ENCODE measurements around the gene SH2D1B.
"Not testable (repeated sequence)": the region's sequence is repeated elsewhere in the genome, so short reads cannot be mapped to it uniquely, and the experiment has no call there.

SH2D1B gene

DNA sequence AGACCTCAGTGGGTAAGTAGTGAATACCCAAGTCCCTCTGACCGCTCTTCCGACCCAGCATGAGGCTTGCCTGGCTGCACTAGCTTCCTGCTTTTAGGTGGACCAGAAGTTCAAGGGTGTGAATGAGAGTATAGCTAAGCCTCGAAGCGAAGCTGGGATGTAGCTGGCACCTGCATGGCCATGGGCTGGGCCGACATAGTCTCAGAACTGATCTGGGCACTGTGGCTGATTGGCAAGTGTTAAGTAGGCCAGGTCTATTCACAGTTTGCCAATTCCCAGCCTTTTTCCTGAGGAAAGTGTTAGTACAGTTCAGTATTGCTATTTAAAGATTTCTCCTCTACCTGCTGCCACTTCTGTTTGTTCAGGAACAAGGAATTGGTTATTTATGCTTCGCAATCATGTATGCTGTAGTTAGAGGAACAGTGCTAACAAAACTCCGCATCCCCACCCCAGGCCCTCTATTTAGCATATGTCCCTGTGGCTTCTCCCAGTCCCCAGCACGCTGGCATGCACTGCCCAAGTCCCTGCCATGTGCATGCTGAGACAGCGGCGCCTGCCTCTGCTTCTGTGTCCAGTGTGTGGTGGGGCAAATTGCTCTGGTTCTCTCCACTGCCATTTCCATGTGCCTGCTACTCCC, 51.6 kb downstream of the SH2D1B start:
- no peak for FAIRE-seq

DNA sequence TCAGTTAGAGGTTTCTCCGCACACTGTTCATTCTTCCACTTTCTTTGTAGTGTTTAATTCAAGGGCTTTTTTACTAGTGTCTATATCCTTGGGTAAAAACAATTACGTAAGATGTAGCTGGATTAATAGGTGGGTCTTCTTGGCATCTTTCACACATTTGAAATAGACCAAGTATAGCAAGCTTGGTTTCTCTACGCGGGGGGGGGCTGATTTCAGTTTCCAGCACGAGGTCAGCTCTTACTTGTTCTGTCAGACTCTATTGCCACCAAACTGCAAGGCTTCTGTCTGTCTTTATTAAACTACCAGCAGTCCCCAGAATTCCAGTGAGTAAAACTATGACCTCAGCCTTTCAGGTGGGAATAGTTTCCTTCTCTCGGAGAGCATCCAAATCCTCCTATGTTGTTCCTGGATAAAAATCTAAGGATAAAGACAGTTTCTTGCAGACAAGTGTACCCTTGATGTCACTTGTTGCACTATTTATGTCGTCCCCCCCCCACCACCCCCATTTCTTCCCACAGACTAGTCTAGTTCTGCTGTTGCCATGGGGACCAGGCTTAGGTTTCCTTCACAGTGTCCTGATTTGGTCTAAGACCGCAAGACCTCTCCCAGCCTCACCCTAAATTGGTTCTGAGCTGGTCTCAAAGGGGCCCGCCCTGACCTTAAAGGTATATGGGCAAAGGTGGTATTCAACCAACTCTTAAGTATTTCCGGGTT, 52.3 kb downstream of the SH2D1B start:
- no peak for FAIRE-seq

DNA sequence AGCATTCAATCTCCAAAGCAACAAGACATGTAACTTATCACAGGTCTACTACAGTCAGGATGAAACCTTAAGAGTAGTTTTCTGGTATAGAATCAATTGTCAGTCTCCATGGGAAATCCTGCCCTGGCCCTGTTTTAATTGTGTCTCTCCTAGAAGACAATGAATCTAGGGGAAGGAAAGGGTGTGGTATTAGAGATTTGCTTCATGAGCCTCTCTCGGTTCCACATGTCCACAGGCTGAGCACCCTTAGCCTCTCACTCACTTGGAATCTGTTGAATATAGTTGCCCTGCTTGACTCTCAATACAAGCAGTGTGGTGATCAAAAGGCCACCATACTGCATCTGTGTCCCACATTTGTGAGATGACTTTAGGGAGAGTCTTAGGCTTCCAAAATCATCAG, 53.0 kb downstream of the SH2D1B start:
- FAIRE-seq = no peak

DNA sequence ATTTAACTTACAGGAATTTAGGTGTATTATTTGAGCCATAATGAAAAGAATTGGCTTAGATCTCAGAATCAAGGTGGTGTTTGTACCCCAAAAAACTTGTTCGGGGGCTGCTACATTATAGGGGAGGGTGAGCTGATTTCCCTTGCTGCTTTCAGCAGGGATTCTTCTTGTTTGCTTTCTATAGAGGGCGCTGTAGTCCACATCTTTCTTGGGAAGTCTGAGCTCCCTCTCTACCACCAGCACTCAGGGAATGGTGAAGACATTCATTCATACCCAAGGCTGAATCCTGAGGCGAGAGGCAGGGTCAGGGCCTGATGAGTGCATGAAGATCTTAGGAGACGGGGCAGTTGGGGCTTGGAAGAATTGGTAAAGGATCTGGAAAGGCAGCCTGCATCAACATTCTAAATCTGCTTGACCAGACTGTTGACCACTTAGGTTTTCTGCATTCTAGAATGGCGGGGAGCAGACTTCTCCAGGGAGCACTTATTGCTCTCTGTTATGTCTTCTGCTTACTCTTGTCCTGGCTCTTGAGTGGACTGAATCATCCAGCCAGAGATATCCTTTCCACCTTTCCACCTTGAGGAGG, 54.2 kb downstream of the SH2D1B start:
- FAIRE-seq = no peak

DNA sequence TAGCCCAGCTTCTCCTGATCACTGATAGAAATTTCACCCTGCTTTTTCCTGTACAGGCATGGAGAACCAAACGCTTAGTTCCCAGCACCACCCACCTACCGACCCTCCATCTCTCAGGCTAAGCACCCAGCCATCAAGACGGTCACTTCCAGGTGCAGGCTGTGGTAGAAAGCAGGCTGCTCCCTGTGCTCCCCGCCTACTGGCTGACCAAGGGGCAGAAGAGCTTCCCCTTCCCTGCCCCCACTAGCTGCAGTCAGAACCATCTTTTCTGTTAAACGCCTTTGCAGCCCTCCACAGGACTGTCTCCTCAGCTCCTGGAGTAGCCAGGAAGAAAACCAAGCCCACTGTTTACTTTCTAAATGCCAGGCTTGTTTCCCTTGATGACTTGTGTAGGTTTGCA, 58.2 kb downstream of the SH2D1B start:
- no peak for FAIRE-seq

DNA sequence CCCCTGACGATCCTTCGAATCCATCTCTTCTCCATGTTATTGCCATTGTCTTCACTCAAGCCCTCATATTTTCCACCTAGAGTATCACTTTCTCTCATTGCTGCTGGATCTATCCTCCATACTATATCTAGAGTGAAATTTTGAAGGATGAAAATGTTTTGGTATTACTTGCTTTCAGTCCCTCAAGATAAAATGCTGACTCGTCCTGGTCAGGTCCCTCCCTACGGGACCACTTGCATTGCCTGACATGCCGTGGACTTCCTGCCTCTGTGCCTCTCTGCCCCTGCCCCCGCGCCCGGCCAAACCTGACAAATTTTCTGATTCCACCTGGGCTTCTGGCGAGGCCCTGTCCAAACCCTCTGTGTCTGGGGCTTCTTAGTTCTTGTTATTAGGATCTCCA, 58.9 kb downstream of the SH2D1B start:
- no peak for FAIRE-seq

DNA sequence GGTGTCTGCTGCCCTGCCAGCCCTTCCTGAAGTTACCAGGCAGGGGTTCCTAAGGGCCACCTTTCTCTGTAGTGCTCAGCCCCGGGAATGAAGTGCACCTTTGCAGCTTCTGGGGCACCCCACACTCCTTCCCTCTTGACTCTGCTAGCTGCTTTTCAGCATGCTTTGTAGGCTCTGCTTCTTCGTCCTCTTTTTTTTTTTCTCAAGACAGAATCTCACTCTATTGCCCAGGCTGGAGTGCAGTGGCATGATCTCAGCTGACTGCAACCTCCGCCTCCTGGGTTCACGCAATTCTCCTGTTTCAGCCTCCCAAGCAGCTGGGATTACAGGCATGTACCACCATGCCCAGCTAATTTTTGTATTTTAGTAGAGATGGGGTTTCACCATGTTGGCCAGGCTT, 60.1 kb downstream of the SH2D1B start:
- not testable (repeated sequence) for FAIRE-seq

DNA sequence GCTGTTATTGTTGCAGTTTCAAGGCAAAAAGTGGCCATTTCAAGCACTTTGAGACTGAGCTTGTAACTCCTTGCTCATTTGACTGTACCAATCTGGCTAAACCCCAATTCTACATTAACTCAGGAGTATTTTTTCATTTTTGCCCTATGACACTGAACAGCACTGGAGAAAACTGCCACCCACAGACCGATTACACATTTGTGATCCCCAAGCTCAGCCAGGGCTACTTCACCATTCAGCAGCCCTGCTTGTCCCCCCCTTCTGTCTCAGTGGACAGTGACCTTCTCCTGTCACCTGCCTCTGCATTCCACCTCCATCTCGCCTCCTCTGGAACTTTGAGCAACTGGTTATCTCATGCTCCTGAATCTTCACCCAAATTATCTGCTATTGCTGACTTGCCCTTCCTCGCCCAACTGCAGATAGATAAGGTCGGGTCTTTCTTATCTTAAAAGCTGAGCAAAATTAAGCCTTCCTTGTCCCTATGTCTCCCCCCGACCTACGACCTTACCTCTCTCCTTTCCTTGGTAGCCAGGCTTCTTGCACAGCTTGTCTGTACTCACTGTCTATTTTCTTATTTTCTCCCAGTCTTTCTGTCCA, 60.6 kb downstream of the SH2D1B start:
- no peak for FAIRE-seq

DNA sequence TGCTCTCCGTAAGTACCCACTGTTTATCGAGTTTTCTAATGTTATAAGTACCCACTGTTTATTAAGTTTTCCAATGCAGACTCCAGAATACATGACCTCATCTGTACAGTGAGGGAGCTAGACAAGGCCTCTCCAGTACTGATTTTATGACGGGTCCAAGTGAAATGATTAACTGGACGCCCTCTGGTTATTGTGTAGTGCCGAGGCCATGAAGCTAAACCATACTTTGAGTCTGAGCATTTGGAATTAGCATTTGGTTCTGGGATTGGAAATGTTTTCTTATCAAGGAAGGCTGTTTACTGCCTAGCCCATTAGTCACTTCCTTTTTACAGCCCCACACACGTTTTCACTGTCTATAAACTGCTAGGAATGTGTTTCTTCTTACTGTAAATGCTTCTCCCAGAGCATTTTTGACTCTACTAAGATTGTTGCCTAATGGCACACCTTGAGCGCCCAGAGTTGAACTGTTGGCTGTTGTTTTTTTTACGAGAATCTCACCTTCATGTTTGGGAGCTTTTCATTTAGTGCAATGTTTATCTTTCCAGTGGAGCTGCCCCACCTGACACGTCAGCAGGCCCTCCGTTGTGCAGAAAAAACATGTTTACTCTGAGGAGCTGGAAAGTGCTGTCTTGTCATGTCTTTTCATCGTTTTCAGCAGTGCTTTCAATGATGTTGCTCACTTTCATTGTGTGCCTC, 62.2 kb downstream of the SH2D1B start:
- no peak for FAIRE-seq

DNA sequence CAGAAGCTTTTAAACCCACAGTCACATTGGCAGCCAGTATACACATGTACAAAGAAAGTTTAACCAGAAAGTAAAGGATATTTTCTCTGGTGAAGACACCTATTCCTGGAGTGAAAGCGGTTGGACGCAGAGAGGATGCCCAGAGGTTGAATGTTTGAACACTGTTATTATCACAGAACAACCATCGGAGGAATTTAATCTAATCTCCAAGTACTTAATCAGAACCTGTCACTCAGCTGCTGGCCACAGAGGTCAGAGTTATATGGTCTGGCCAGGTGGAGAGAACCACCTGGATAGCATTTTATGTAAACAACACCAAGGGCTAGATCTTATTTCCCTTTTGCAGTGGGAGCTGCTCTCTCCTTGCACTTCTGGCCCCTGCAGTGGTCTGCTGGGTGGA, 64.7 kb downstream of the SH2D1B start:
- no peak for FAIRE-seq

All from A204.1 (cell line).